ENCODE data around the gene GOLIM4. TPM values are rescaled to one million over a fixed set of nuclear protein-coding genes. Genes with fewer than 3 reads are reported as not detected.

Gene GOLIM4
- total and polyA plus RNA-seq, 2 of the 13 experiments (the other 11 are each of a cell fraction or from before 2014, with no cell fraction given): 10.9 to 47.7 TPM

DNA sequence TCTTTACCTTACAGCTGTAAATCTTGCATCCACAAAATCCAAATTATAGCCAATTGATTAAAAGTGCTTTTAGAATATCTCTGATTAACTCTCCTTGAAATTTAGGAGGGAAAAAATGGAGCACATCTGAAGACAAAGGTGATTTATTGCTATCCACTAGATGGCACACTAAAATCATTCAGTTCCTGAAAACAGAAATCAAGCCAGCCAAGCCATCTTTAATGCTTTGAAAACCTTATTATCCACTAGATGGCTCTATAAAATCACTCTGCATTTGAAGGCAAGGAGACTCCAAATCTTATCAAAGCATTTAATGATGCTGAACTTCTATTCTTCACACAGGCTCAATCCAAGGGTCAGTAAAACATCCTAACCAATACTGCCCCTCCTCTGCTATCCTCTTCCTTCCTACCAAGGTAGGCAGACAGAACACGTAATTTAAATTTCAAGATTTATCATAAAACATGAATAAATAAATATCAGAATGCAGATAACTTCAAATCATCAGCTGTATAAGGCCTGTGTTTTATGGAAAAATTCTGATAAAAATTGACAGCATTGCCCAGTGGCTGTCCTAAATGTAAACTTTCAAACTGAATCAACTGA is 48.4 kb downstream of the GOLIM4 start (continued):
- no peak for TF ChIP-seq SP1 (IDR thresholded peaks at IDR 0.05)
- TF ChIP-seq SP1 (CRISPR knock-in tag; IDR thresholded peaks at IDR 0.05): no peak
- TF ChIP-seq, protein P1, sequence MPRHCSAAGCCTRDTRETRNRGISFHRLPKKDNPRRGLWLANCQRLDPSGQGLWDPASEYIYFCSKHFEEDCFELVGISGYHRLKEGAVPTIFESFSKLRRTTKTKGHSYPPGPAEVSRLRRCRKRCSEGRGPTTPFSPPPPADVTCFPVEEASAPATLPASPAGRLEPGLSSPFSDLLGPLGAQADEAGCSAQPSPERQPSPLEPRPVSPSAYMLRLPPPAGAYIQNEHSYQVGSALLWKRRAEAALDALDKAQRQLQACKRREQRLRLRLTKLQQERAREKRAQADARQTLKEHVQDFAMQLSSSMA (CRISPR knock-in tag; IDR thresholded peaks at IDR 0.05): no peak
- peak; percentile 49; the same call in 1 of the 2 replicates for TF ChIP-seq GATAD1 (CRISPR knock-in tag; IDR thresholded peaks at IDR 0.05)
- no peak for TF ChIP-seq TRIM24 (CRISPR knock-in tag; IDR thresholded peaks at IDR 0.05)
- TF ChIP-seq, protein P2, sequence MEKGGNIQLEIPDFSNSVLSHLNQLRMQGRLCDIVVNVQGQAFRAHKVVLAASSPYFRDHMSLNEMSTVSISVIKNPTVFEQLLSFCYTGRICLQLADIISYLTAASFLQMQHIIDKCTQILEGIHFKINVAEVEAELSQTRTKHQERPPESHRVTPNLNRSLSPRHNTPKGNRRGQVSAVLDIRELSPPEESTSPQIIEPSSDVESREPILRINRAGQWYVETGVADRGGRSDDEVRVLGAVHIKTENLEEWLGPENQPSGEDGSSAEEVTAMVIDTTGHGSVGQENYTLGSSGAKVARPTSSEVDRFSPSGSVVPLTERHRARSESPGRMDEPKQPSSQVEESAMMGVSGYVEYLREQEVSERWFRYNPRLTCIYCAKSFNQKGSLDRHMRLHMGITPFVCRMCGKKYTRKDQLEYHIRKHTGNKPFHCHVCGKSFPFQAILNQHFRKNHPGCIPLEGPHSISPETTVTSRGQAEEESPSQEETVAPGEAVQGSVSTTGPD (CRISPR knock-in tag; IDR thresholded peaks at IDR 0.05): no peak
- TF ChIP-seq KLF12 (CRISPR knock-in tag; IDR thresholded peaks at IDR 0.05; ENCODE audit: borderline replicate concordance): no peak
- TF ChIP-seq, protein P3, sequence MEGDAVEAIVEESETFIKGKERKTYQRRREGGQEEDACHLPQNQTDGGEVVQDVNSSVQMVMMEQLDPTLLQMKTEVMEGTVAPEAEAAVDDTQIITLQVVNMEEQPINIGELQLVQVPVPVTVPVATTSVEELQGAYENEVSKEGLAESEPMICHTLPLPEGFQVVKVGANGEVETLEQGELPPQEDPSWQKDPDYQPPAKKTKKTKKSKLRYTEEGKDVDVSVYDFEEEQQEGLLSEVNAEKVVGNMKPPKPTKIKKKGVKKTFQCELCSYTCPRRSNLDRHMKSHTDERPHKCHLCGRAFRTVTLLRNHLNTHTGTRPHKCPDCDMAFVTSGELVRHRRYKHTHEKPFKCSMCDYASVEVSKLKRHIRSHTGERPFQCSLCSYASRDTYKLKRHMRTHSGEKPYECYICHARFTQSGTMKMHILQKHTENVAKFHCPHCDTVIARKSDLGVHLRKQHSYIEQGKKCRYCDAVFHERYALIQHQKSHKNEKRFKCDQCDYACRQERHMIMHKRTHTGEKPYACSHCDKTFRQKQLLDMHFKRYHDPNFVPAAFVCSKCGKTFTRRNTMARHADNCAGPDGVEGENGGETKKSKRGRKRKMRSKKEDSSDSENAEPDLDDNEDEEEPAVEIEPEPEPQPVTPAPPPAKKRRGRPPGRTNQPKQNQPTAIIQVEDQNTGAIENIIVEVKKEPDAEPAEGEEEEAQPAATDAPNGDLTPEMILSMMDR (CRISPR knock-in tag; IDR thresholded peaks at IDR 0.05): peak; percentile 89
- TF ChIP-seq ZNF674 (CRISPR knock-in tag; IDR thresholded peaks at IDR 0.05; ENCODE audit: low read depth): no peak
- TF ChIP-seq ZNF678 (CRISPR knock-in tag; IDR thresholded peaks at IDR 0.05): no peak
- no peak for TF ChIP-seq ZNF652 (CRISPR knock-in tag; IDR thresholded peaks at IDR 0.05; ENCODE audit: borderline replicate concordance, low read depth)
- no peak for TF ChIP-seq ZNF703 (CRISPR knock-in tag; IDR thresholded peaks at IDR 0.05; ENCODE audit: borderline replicate concordance)
- TF ChIP-seq ZNF326 (CRISPR knock-in tag; IDR thresholded peaks at IDR 0.05; ENCODE audit: borderline replicate concordance): no peak
- TF ChIP-seq FOXJ3 (CRISPR knock-in tag; IDR thresholded peaks at IDR 0.05; ENCODE audit: borderline replicate concordance): no peak
- no peak for TF ChIP-seq ZFY (CRISPR knock-in tag; IDR thresholded peaks at IDR 0.05)
- TF ChIP-seq ZNF501 (CRISPR knock-in tag; IDR thresholded peaks at IDR 0.05): no peak
- no peak for TF ChIP-seq CHCHD3 (CRISPR knock-in tag; IDR thresholded peaks at IDR 0.05)
- no peak for TF ChIP-seq FOSL1 (CRISPR knock-in tag; IDR thresholded peaks at IDR 0.05; ENCODE audit: borderline replicate concordance)
- TF ChIP-seq, protein P4, sequence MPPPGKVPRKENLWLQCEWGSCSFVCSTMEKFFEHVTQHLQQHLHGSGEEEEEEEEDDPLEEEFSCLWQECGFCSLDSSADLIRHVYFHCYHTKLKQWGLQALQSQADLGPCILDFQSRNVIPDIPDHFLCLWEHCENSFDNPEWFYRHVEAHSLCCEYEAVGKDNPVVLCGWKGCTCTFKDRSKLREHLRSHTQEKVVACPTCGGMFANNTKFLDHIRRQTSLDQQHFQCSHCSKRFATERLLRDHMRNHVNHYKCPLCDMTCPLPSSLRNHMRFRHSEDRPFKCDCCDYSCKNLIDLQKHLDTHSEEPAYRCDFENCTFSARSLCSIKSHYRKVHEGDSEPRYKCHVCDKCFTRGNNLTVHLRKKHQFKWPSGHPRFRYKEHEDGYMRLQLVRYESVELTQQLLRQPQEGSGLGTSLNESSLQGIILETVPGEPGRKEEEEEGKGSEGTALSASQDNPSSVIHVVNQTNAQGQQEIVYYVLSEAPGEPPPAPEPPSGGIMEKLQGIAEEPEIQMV (CRISPR knock-in tag; IDR thresholded peaks at IDR 0.05; ENCODE audit: low read depth): no peak
- TF ChIP-seq ZNF619 (CRISPR knock-in tag; IDR thresholded peaks at IDR 0.05): no peak
- TF ChIP-seq, protein P5, sequence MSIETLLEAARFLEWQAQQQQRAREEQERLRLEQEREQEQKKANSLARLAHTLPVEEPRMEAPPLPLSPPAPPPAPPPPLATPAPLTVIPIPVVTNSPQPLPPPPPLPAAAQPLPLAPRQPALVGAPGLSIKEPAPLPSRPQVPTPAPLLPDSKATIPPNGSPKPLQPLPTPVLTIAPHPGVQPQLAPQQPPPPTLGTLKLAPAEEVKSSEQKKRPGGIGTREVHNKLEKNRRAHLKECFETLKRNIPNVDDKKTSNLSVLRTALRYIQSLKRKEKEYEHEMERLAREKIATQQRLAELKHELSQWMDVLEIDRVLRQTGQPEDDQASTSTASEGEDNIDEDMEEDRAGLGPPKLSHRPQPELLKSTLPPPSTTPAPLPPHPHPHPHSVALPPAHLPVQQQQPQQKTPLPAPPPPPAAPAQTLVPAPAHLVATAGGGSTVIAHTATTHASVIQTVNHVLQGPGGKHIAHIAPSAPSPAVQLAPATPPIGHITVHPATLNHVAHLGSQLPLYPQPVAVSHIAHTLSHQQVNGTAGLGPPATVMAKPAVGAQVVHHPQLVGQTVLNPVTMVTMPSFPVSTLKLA (IDR thresholded peaks at IDR 0.05): no peak
- TF ChIP-seq, protein P6, sequence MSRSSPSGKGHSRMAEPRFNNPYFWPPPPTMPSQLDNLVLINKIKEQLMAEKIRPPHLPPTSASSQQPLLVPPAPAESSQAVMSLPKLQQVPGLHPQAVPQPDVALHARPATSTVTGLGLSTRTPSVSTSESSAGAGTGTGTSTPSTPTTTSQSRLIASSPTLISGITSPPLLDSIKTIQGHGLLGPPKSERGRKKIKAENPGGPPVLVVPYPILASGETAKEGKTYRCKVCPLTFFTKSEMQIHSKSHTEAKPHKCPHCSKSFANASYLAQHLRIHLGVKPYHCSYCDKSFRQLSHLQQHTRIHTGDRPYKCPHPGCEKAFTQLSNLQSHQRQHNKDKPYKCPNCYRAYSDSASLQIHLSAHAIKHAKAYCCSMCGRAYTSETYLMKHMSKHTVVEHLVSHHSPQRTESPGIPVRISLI (CRISPR knock-in tag; IDR thresholded peaks at IDR 0.05; ENCODE audit: borderline replicate concordance): no peak
- TF ChIP-seq KMT2B (CRISPR knock-in tag; IDR thresholded peaks at IDR 0.05): 0 out of 2 replicates have a peak, but pooled peaks have one; percentile 30

Data from HepG2 (cell line).